Fibroblast of the aortic adventitia (primary cell): Measurements from ENCODE around the gene IL7R. TPM values are rescaled to one million over a fixed set of nuclear protein-coding genes. Genes with fewer than 3 reads are reported as not detected.

Experiments
- DNase-seq: peaks from one replicate; pipeline ENCODE4 v3.0.0-alpha.2; 2010; ENCODE audit warnings: low read depth
- H3K4me3 ChIP-seq: 2 replicates; pipeline ENCODE4 v1.5.1; 2011; ENCODE audit warnings: low read depth, mild to moderate bottlenecking, control low read depth, low read length, moderate library complexity
- total RNA-seq: library from RNA; depleted of rRNA; stranded (reverse); fragments of >200 nt; gene quantifications from 2 replicates; pipeline ENCODE4 v1.2.3, GENCODE V29; 2012; ENCODE audit warnings: low replicate concordance
- TF ChIP-seq, protein P1 (sequence below): IDR thresholded peaks from 2 replicates; pipeline ENCODE4 v1.5.1; 2011; ENCODE audit warnings: mild to moderate bottlenecking, low read length, control low read depth, inconsistent platforms; ENCODE audit not compliant: insufficient read depth

IL7R gene
- total RNA-seq, 1 donor = 0.90 TPM

GRCh38 chr5:35902046-35902672 is 45.5 kb downstream of the IL7R start:
- TF ChIP-seq, protein P1, sequence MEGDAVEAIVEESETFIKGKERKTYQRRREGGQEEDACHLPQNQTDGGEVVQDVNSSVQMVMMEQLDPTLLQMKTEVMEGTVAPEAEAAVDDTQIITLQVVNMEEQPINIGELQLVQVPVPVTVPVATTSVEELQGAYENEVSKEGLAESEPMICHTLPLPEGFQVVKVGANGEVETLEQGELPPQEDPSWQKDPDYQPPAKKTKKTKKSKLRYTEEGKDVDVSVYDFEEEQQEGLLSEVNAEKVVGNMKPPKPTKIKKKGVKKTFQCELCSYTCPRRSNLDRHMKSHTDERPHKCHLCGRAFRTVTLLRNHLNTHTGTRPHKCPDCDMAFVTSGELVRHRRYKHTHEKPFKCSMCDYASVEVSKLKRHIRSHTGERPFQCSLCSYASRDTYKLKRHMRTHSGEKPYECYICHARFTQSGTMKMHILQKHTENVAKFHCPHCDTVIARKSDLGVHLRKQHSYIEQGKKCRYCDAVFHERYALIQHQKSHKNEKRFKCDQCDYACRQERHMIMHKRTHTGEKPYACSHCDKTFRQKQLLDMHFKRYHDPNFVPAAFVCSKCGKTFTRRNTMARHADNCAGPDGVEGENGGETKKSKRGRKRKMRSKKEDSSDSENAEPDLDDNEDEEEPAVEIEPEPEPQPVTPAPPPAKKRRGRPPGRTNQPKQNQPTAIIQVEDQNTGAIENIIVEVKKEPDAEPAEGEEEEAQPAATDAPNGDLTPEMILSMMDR = no peak
- no peak for DNase-seq
- H3K4me3 ChIP-seq = no peak overlapping the region

- no peak for DNase-seq
- TF ChIP-seq, protein P1 = no peak
- H3K4me3 ChIP-seq = no peak overlapping the region
These were observed 47.0 kb downstream of the IL7R start for GRCh38 chr5:35903631-35904203.

DNA sequence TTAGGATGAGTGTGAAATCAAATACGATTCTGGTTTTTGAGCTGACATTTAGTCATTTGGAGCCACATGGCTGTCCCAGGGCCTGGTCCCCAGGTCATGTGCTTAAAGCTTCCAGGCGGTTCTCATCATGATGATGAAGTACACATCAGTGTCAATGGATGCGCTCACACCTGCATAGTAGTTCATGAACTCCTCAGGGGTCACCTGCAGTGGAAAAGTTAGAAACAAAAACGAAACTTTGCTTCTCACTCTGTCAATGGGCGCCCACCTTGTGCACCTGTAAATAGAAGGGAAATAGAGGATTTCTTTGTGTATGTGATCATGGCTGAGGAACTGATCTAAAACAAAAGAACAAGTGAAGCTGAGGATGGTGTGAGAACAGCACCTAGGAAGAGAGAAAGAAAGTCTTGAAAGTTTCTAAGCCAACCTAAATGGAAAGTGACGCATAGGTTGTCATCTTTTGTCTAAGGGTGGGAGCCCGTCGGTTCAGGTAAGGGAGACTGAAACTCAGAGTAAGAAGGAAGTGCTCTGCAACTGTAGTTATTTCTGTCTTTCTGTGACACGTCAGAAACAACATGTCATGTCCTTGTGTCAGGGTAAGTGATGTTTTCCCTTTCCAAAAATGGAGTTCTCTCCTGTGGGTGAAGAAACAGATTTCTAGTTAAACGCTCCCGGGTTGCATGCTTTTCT is 47.9 kb downstream of the IL7R start:
- TF ChIP-seq, protein P1 = no peak
- DNase-seq = no peak
- H3K4me3 ChIP-seq = no peak overlapping the region

- DNase-seq = no peak
- H3K4me3 ChIP-seq = no peak overlapping the region
- TF ChIP-seq, protein P1 = no peak
These were observed 51.5 kb downstream of the IL7R start for GRCh38 chr5:35908228-35908627.

- TF ChIP-seq, protein P1 = no peak
- no peak for DNase-seq
- H3K4me3 ChIP-seq = no peak overlapping the region
These were observed 52.1 kb downstream of the IL7R start for GRCh38 chr5:35908814-35909213.

DNA sequence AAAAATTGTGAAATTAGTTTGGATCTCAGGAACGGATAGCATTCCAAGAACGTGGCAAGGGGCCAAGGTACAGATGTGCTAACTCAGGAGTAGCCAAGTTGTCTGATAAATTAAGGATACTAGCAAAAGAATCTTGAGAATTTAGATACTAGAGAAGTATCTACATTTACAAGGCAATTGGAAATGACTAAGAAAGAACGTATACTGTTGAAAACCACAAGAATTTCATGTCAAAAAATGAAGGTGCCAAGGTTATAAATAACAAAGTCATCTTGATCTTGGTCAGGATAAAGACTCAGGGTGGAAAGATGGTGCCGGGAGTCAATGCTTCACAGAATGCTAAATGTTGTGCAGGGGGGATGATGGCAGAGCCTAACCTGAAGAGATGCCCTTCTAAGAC is 62.5 kb downstream of the IL7R start:
- TF ChIP-seq, protein P1 = no peak
- peak; percentile 85 for DNase-seq

GRCh38 chr5:35920890-35921289 is 64.2 kb downstream of the IL7R start:
- no peak for DNase-seq
- H3K4me3 ChIP-seq = no peak overlapping the region
- TF ChIP-seq, protein P1 = no peak

More for the DNA sequence above, 62.5 kb downstream of the IL7R start:
- no peak overlapping the region for H3K4me3 ChIP-seq
